HepG2 (cell line): ENCODE results near the gene GPRC5B. TPM values are rescaled to one million over a fixed set of nuclear protein-coding genes. Genes with fewer than 3 reads are reported as not detected.

Source experiments
- ATAC-seq: fragments of 200-7000 bp; cut with Tn5 transposase; 3 replicates; pipeline ENCODE4 v1.9.1; 2020; ENCODE audit warnings: mild to moderate bottlenecking, moderate library complexity
- BruUV-seq: library from RNA; stranded (reverse); fragments of 400-500 nt; replicated peaks from 2 replicates; lab custom pipeline; 2021; lab: Mats Ljungman, UMichigan
- CTCF ChIA-PET: fragments of 300-600 bp; formaldehyde crosslinking; extraction: SDS; loops from one replicate; lab custom pipeline; 2021; ENCODE audit warnings: low total read pairs, inconsistent platforms, low intra/inter-chr PET ratio; lab: Yijun Ruan, JAX
- POLR2A ChIA-PET: fragments of 350-600 bp; sonication (Branson Sonifier 250); formaldehyde crosslinking; loops from one replicate; lab custom pipeline; 2020; ENCODE audit warnings: antibody characterized with exemption, inconsistent platforms; lab: Yijun Ruan, JAX
- DNase-seq: peaks from one replicate; pipeline ENCODE4 v3.0.0-alpha.2; 2015; ENCODE audit warnings: low spot score
- FAIRE-seq: peaks from 3 replicates; lab custom pipeline; 2011; peaks lifted over from hg19 to GRCh38; lab: Jason Lieb, UNC
- H2AFZ ChIP-seq: one replicate; pipeline ENCODE4 v1.6.1; 2011; ENCODE audit warnings: low read length, inconsistent platforms
- H3K27ac ChIP-seq: fragments of 300-600 bp; 3 replicates; pipeline ENCODE4 v1.8.0; 2011; ENCODE audit warnings: mixed run types, mild to moderate bottlenecking, mixed read lengths, low read length, inconsistent platforms; ENCODE audit not compliant: insufficient read depth; ENCODE audit errors: extremely low read length
- H3K27me3 ChIP-seq, 2 experiments: fragments of 200-600 bp in 1 of 2; 2 replicates in 1 of 2; 3 replicates in 1 of 2; pipeline versions ENCODE4 v1.6.0 to v1.8.0; 2011; ENCODE audit warnings: low read length in 2 of 2, mild to moderate bottlenecking in 2 of 2, moderate library complexity in 2 of 2, inconsistent platforms in 1 of 2; ENCODE audit not compliant: insufficient read depth in 2 of 2, control insufficient read depth in 1 of 2
- H3K36me3 ChIP-seq, 2 experiments: fragments of 200-600 bp in 1 of 2; replicated peaks in 1 of 2; 2 replicates in 1 of 2; 3 replicates in 1 of 2; pipeline versions ENCODE4 v1.5.1 to v1.8.0; 2011; ENCODE audit warnings: low read length in 2 of 2, inconsistent platforms in 1 of 2; ENCODE audit not compliant: insufficient read depth in 2 of 2, control insufficient read depth in 1 of 2
- H3K4me1 ChIP-seq: 2 replicates; pipeline ENCODE4 v1.5.1; 2012; ENCODE audit warnings: low read length, inconsistent platforms; ENCODE audit not compliant: insufficient read depth
- H3K4me2 ChIP-seq: 2 replicates; pipeline ENCODE4 v1.6.0; 2011; ENCODE audit warnings: low read depth, low read length, inconsistent platforms
- H3K4me3 ChIP-seq, 3 experiments: fragments of 200-600 bp in 1 of 3; sonication (generic), shearing (Covaris generic) in 1 of 3; replicated peaks in 1 of 3; 2 replicates each; pipeline ENCODE4 v1.5.1; 2011 to 2016; ENCODE audit warnings: low read length in 3 of 3, inconsistent platforms in 2 of 3, low read depth in 2 of 3, mild to moderate bottlenecking in 2 of 3, control low read depth in 1 of 3, mixed read lengths in 1 of 3; ENCODE audit not compliant: insufficient read depth in 1 of 3
- H3K79me2 ChIP-seq: one replicate; pipeline ENCODE4 v1.6.1; 2011; ENCODE audit warnings: low read length, inconsistent platforms; ENCODE audit not compliant: insufficient read depth
- H3K9ac ChIP-seq: 2 replicates; pipeline ENCODE4 v1.6.0; 2011; ENCODE audit warnings: mild to moderate bottlenecking, low read depth, low read length, inconsistent platforms; ENCODE audit not compliant: insufficient read depth
- H3K9me3 ChIP-seq: 2 replicates; pipeline ENCODE4 v1.5.1; 2012; ENCODE audit warnings: mild to moderate bottlenecking, low read length
- H4K20me1 ChIP-seq: 2 replicates; pipeline ENCODE4 v1.6.0; 2011; ENCODE audit warnings: inconsistent platforms, mild to moderate bottlenecking, low read length, moderate library complexity; ENCODE audit not compliant: insufficient read depth
- ADNP ChIP-seq: sonication (generic); formaldehyde crosslinking; IDR thresholded peaks from 2 replicates; pipeline ENCODE4 v1.4.0; 2020; ENCODE audit warnings: missing genetic modification reagents
- BRCA1 ChIP-seq: sonication (generic); formaldehyde crosslinking; IDR thresholded peaks from 2 replicates; pipeline ENCODE4 v1.4.0; 2020; ENCODE audit warnings: missing genetic modification reagents
- CREB1 ChIP-seq, 2 experiments: fragments of 450-650 bp in 1 of 2; IDR thresholded peaks; 2 replicates each; pipeline ENCODE4 v1.6.1; 2016 to 2017; ENCODE audit warnings: control low read depth in 1 of 2, mild to moderate bottlenecking in 1 of 2, missing compliant biosample characterization in 1 of 2, missing genetic modification characterization in 1 of 2
- KLF16 ChIP-seq, 2 experiments: sonication (generic) in 1 of 2; formaldehyde crosslinking in 1 of 2; IDR thresholded peaks; 2 replicates each; pipeline versions ENCODE4 v1.6.1 to v1.8.0; 2016 to 2023; ENCODE audit warnings: missing genetic modification reagents in 2 of 2, missing compliant biosample characterization in 1 of 2
- MXI1 ChIP-seq: IDR thresholded peaks from 3 replicates; pipeline ENCODE4 v1.6.1; 2012; ENCODE audit warnings: low read depth, low read length, inconsistent platforms, borderline replicate concordance
- TARDBP ChIP-seq: sonication (generic); formaldehyde crosslinking; IDR thresholded peaks from 2 replicates; pipeline ENCODE4 v1.8.0; 2022; ENCODE audit warnings: mild to moderate bottlenecking, missing genetic modification reagents
- ZKSCAN1 ChIP-seq: fragments of 150-350 bp; IDR thresholded peaks from 2 replicates; pipeline ENCODE4 v1.6.1; 2014; ENCODE audit warnings: low read length
- ZNF543 ChIP-seq: sonication (generic); formaldehyde crosslinking; IDR thresholded peaks from 2 replicates; pipeline ENCODE4 v1.4.0; 2020; ENCODE audit warnings: mild to moderate bottlenecking, missing genetic modification reagents
- ZNF816 ChIP-seq: sonication (generic); formaldehyde crosslinking; IDR thresholded peaks from 2 replicates; pipeline ENCODE4 v1.8.0; 2022; ENCODE audit warnings: missing genetic modification reagents, mild to moderate bottlenecking, borderline replicate concordance
- WGBS: methylation state at CpG from one replicate; pipeline ENCODE4 v1.1.6; 2017; ENCODE audit warnings: low lambda C conversion rate; 5-methylcytosine and 5-hydroxymethylcytosine counted together
- in situ Hi-C: cut with HindIII; loops from 2 replicates; pipeline ENCODE4 v1.10.0; 2017; ENCODE audit warnings: low pct_unique_long_range_greater_than_20kb; ENCODE audit not compliant: extremely low pct_ligation_motif_present
- intact Hi-C: fragments of 100-400 bp; cut with micrococcal nuclease; formaldehyde crosslinking; loops from one replicate; pipeline ENCODE4 v1.10.0; 2022; ENCODE audit not compliant: unreplicated experiment
- polyA plus RNA-seq, 8 experiments: library from polyadenylated mRNA; depleted of rRNA in 3 of 8; stranded (reverse) in 7 of 8; unstranded in 1 of 8; fragments of >200 nt; fragmentation: Illumina TruSeq in 4 of 8; extraction: Trizol in 4 of 8; gene quantifications; 2 replicates each; pipeline versions ENCODE4 v1.2.1 to v1.2.3, GENCODE V29; 2011 to 2016; ENCODE audit warnings: low read depth in 4 of 8, missing spikeins in 1 of 8, mixed read lengths in 1 of 8; ENCODE audit not compliant: insufficient read depth in 1 of 8
- total RNA-seq, 5 experiments: library from RNA; depleted of rRNA; stranded (reverse); fragments of >200 nt; fragmentation: Illumina TruSeq; extraction: Trizol; gene quantifications; 2 replicates each; pipeline ENCODE4 v1.2.3, GENCODE V29; 2016; ENCODE audit warnings: low read depth in 1 of 5
- TF ChIP-seq, protein P1 (sequence below): sonication (generic); formaldehyde crosslinking; IDR thresholded peaks from 2 replicates; pipeline ENCODE4 v1.8.0; 2022; ENCODE audit warnings: mild to moderate bottlenecking, missing genetic modification reagents, borderline replicate concordance
- TF ChIP-seq, protein P2 (sequence below): sonication (generic); formaldehyde crosslinking; IDR thresholded peaks from 2 replicates; pipeline ENCODE4 v1.4.0; 2020; ENCODE audit warnings: low read depth, missing genetic modification reagents
- TF ChIP-seq, protein P3 (sequence below): sonication (generic); formaldehyde crosslinking; IDR thresholded peaks from 2 replicates; pipeline ENCODE4 v1.5.0; 2020; ENCODE audit warnings: mild to moderate bottlenecking, missing genetic modification reagents, borderline replicate concordance

The GPRC5B gene
- total and polyA plus RNA-seq, 2 of the 13 experiments (the other 11 are each of a cell fraction or from before 2014, with no cell fraction given) = 0.46 to 0.53 TPM

DNA sequence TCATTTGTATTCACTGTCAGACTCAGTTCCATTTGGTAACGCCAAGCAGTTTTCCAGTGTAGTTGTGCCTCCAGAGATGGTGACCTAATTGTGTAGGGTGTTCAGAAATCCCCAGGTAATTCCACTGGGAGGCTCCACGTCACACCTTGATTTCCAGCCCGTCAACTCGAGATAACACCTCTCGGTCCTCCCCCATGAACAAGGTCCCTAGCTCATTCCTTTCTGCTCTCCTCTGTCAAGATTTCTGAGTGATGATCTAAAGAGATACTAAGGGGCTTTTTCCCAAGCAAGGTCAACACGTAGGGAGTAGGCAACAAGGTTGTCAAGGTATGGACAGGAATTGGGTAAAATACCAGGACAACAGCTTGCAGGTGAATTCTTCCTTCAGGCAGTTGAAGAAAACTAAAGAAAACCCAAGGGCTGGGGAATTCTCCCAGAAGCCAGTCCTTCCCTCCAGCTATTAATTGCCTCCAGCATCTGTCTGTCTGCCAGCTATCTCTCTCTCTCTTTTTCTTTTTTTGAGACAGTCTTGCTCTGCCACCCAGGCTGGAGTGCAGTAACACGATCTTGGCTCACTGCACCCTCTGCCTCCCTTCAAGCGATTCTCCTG is 31.4 kb downstream of the GPRC5B start:
- Histone ChIP-seq H3K9me3 (no peaks in the 10 kb centered on the region), H3K27ac (no peak overlapping the region), H3K36me3 (no peaks in the 10 kb centered on the region), H4K20me1 (no peaks in the 10 kb centered on the region), H3K4me3 (no peak overlapping the region), H2AFZ (no peak overlapping the region), H3K9ac (no peak overlapping the region), H3K4me2 (no peak overlapping the region), H3K79me2 (no peaks in the 10 kb centered on the region), H3K4me1 (no peaks in the 10 kb centered on the region), H3K27me3 (no peaks in the 10 kb centered on the region)
- DNase-seq (no peak), FAIRE-seq (no peak), ATAC-seq (no peak)
- intact Hi-C loops = no loop called here
- TF ChIP-seq TARDBP (CRISPR knock-in tag) = no peak
- TF ChIP-seq CREB1 (IDR thresholded peaks at IDR 0.05) = no peak
- TF ChIP-seq CREB1 (CRISPR knock-in tag; IDR thresholded peaks at IDR 0.05) = no peak
- TF ChIP-seq, protein P1, sequence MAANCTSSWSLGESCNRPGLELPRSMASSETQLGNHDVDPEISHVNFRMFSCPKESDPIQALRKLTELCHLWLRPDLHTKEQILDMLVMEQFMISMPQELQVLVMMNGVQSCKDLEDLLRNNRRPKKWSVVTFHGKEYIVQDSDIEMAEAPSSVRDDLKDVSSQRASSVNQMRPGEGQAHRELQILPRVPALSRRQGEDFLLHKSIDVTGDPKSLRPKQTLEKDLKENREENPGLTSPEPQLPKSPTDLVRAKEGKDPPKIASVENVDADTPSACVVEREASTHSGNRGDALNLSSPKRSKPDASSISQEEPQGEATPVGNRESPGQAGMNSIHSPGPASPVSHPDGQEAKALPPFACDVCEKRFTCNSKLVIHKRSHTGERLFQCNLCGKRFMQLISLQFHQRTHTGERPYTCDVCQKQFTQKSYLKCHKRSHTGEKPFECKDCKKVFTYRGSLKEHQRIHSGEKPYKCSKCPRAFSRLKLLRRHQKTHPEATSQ (CRISPR knock-in tag) = no peak
- no peak for TF ChIP-seq MXI1
- TF ChIP-seq ZNF543 (CRISPR knock-in tag) = no peak
- no peak for TF ChIP-seq BRCA1 (CRISPR knock-in tag)
- TF ChIP-seq, protein P2, sequence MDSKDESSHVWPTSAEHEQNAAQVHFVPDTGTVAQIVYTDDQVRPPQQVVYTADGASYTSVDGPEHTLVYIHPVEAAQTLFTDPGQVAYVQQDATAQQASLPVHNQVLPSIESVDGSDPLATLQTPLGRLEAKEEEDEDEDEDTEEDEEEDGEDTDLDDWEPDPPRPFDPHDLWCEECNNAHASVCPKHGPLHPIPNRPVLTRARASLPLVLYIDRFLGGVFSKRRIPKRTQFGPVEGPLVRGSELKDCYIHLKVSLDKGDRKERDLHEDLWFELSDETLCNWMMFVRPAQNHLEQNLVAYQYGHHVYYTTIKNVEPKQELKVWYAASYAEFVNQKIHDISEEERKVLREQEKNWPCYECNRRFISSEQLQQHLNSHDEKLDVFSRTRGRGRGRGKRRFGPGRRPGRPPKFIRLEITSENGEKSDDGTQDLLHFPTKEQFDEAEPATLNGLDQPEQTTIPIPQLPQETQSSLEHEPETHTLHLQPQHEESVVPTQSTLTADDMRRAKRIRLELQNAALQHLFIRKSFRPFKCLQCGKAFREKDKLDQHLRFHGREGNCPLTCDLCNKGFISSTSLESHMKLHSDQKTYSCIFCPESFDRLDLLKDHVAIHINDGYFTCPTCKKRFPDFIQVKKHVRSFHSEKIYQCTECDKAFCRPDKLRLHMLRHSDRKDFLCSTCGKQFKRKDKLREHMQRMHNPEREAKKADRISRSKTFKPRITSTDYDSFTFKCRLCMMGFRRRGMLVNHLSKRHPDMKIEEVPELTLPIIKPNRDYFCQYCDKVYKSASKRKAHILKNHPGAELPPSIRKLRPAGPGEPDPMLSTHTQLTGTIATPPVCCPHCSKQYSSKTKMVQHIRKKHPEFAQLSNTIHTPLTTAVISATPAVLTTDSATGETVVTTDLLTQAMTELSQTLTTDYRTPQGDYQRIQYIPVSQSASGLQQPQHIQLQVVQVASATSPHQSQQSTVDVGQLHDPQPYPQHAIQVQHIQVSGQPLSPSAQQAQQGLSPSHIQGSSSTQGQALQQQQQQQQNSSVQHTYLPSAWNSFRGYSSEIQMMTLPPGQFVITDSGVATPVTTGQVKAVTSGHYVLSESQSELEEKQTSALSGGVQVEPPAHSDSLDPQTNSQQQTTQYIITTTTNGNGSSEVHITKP = no peak
- no peak for TF ChIP-seq KLF16 (CRISPR knock-in tag; IDR thresholded peaks at IDR 0.05)
- no peak for TF ChIP-seq ZKSCAN1
- TF ChIP-seq, protein P3, sequence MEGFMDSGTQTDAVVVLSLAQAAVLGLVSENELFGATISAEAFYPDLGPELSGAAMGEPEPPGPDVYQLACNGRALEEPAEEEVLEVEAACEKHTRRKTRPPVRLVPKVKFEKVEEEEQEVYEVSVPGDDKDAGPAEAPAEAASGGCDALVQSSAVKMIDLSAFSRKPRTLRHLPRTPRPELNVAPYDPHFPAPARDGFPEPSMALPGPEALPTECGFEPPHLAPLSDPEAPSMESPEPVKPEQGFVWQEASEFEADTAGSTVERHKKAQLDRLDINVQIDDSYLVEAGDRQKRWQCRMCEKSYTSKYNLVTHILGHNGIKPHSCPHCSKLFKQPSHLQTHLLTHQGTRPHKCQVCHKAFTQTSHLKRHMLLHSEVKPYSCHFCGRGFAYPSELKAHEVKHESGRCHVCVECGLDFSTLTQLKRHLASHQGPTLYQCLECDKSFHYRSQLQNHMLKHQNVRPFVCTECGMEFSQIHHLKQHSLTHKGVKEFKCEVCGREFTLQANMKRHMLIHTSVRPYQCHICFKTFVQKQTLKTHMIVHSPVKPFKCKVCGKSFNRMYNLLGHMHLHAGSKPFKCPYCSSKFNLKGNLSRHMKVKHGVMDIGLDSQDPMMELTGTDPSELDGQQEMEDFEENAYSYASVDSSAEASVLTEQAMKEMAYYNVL (CRISPR knock-in tag) = no peak
- no peak for TF ChIP-seq ADNP (CRISPR knock-in tag)
- no peak for TF ChIP-seq ZNF816
- no TSS peak for BruUV-seq
- in situ Hi-C loops = no loop called here
- 71% methylated on average over 8 of the region's 8 CpGs for WGBS
- POLR2A ChIA-PET = no interaction called here
- CTCF ChIA-PET = no interaction called here
